ENCODE data around the gene F5. TPM values are rescaled to one million over a fixed set of nuclear protein-coding genes. Genes with fewer than 3 reads are reported as not detected.
A peak's percentile ranks its signal among the peaks of the same experiment; 100 is the strongest.

The F5 gene
- total RNA-seq = 1.6 TPM
- long read RNA-seq, partial matches to known transcripts = 0 of 1 reads
- long read RNA-seq, other reads (novel, unspliced or antisense) = 1 of 1 reads

DNA sequence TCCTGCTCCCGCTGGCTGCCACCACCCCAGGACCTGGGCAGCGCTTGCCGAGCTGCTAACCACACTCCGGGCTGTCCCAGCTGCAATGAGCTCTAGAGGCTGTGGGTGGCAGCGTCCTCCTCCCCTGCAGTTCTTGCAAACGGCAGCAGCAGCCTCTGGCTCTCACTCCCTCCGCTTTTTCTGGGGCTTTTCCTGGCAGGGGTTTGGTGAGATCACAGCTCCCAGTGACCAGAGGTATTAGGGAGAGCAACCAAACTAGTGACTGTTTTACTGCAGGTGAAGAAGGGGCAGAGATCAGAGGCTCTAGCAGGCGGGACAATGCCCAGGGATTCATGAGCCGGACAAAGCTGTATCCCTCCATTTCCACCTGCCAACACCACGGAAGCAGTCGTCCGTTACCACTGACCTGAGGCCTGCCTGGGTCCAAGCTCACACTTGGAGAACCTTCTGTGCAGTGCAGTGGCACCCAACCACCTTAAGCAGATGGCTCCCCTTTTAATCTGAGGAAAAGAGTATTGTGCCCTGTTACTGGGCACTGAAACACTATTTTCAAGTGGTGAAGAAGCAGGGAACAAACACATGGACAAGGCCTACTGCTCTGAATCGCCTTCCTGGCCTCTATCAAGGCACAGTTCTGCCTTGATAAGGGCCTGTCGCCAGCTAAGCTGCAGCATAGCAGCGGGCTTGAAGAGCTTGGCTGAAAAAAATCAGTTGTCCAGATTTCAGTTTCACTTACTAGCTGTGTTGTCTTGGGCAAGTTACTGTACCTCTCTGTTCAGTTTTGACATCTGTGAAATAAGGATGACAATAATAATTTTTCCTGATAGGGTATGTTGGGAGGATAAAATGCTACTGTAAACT lies at the start of gene F5:
Gene F5 (minus strand): TSS at position 87 of the 861 bp plus-strand sequence. CDS start 95 bp downstream, outside the sequence.
- no peak within 1 kb of the TSS for H3K27ac ChIP-seq
- no peaks in the 10 kb centered on the region for H3K36me3 ChIP-seq
- intact Hi-C loops (cut with DNase I) = no loop called here
- DNase-seq = peak; percentile 87
- peaks cover 4% of the 10 kb centered on the region for H3K4me1 ChIP-seq
- H3K27me3 ChIP-seq = no peaks in the 10 kb centered on the region
- H3K4me3 ChIP-seq = no peak within 1 kb of the TSS
- TF ChIP-seq, protein P1, sequence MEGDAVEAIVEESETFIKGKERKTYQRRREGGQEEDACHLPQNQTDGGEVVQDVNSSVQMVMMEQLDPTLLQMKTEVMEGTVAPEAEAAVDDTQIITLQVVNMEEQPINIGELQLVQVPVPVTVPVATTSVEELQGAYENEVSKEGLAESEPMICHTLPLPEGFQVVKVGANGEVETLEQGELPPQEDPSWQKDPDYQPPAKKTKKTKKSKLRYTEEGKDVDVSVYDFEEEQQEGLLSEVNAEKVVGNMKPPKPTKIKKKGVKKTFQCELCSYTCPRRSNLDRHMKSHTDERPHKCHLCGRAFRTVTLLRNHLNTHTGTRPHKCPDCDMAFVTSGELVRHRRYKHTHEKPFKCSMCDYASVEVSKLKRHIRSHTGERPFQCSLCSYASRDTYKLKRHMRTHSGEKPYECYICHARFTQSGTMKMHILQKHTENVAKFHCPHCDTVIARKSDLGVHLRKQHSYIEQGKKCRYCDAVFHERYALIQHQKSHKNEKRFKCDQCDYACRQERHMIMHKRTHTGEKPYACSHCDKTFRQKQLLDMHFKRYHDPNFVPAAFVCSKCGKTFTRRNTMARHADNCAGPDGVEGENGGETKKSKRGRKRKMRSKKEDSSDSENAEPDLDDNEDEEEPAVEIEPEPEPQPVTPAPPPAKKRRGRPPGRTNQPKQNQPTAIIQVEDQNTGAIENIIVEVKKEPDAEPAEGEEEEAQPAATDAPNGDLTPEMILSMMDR (IDR thresholded peaks at IDR 0.05) = peak; percentile 57
- no peaks in the 10 kb centered on the region for H3K9me3 ChIP-seq
- peak; percentile 99 for ATAC-seq

DNA sequence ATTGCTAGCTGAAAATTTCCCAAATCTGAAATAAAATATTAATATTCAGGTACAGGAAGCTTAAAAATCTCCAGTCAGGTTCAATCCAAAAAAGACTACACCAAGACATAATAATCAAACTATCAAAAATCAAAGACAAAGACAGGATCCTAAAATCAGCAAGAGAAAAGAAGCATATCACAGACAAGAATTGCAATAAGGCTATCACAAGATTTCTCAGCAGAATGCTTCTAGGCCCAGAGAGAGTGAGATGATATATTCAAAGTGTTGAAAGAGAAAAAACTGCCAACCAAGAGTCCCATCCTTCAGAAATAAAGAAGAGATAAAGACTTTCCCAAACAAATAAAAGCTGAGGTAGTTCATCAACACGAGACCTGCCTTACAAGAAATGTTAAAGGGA lies 48.6 kb upstream of the F5 start:
- ATAC-seq = no peak
- intact Hi-C loops (cut with DNase I) = no loop called here
- no peaks in the 10 kb centered on the region for H3K27me3 ChIP-seq

DNA sequence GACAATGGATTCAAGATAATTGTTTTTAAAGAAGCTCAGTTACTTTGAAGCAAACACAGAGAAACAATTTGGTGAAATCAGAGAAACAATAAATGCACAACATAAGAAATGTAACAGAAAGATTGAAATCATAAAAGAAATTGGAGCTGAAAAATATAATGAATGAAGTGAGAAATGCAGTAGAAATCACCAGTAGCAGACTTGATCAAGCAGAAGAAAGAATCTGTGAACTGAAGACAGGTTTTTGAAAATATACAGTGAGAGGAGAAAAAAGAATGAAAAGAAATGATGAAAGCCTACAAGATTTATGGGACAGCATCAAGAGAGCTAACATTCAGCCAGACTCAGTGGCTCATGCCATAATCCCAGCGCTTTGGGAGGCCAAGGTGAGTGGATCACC lies 47.9 kb upstream of the F5 start:
- TF ChIP-seq, protein P1 (IDR thresholded peaks at IDR 0.05) = no peak
- H3K4me3 ChIP-seq = no peak overlapping the region
- H3K4me1 ChIP-seq = no peaks in the 10 kb centered on the region
- no peaks in the 10 kb centered on the region for H3K27me3 ChIP-seq
- H3K36me3 ChIP-seq = no peaks in the 10 kb centered on the region
- peaks cover 13% of the 10 kb centered on the region for H3K9me3 ChIP-seq
- no peak for DNase-seq
- no peak overlapping the region for H3K27ac ChIP-seq
- ATAC-seq = no peak
- intact Hi-C loops (cut with DNase I) = no loop called here

More for the DNA sequence above, 48.6 kb upstream of the F5 start:
- peaks cover 13% of the 10 kb centered on the region for H3K9me3 ChIP-seq
- no peak overlapping the region for H3K27ac ChIP-seq
- H3K4me3 ChIP-seq = no peak overlapping the region
- H3K36me3 ChIP-seq = no peaks in the 10 kb centered on the region
- TF ChIP-seq, protein P1 (IDR thresholded peaks at IDR 0.05) = no peak
- no peak for DNase-seq
- H3K4me1 ChIP-seq = no peaks in the 10 kb centered on the region

DNA sequence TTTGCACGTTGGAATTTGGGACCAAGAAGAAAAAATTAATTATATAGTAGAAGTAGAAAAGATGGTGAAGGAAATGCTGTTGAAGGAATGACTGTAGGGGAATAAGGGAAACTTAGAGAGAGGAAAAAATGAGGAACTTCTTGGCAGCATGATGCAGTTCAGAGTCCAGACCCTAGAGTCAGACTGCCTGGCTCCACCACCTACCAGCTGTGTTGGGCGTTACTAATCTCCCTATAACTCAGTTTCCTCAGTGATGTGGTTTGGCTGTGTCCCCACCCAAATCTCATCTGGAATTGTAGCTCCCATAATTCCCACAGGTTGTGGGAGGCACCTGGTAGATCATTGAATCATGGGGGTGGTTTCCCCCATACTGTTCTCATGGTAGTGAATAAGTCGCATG lies 45.0 kb upstream of the F5 start:
- Histone ChIP-seq H3K4me1 (no peaks in the 10 kb centered on the region), H3K27ac (no peak overlapping the region), H3K9me3 (peaks cover 13% of the 10 kb centered on the region), H3K4me3 (no peak overlapping the region), H3K36me3 (no peaks in the 10 kb centered on the region), H3K27me3 (no peaks in the 10 kb centered on the region)
- intact Hi-C loops (cut with DNase I) = no loop called here
- TF ChIP-seq, protein P1 (IDR thresholded peaks at IDR 0.05) = no peak
- ATAC-seq (no peak), DNase-seq (no peak)

DNA sequence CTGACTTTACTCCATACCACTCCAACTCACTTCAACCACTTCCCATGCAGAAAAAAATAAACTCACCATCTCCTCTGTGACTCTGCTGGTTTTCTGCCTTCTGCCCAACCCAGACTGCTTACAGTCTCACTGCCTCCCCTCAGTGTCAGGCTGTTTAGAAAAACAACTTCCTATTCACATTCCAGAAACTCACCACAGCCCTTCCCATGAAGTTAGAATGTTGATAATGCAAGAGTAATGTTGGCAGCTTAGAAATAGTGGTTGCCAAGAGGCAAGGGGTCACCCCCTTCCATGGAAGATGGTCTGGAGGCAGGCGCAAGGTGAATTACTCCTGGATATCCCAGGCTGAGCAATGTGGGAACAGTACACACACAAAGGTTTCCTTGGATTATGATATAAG lies 43.7 kb upstream of the F5 start, which contains the start of gene SELP:
Gene SELP (minus strand): TSS at position 119 of the 400 bp plus-strand sequence. CDS start 50 bp downstream, at position 69.
- H3K27ac ChIP-seq = peak within 1 kb of the TSS; percentile 26
- no peak for DNase-seq
- peak; percentile 19 for ATAC-seq
- peak within 1 kb of the TSS; percentile 24 for H3K4me3 ChIP-seq
- no peaks in the 10 kb centered on the region for H3K4me1 ChIP-seq
- no peaks in the 10 kb centered on the region for H3K36me3 ChIP-seq
- peaks cover 7% of the 10 kb centered on the region for H3K9me3 ChIP-seq
- H3K27me3 ChIP-seq = no peaks in the 10 kb centered on the region
- TF ChIP-seq, protein P1 (IDR thresholded peaks at IDR 0.05) = no peak
- intact Hi-C loops (cut with DNase I) = no loop called here

All from upper lobe of right lung (tissue), 1 donor.